ENCODE results near the gene OCA2. TPM values are rescaled to one million over a fixed set of nuclear protein-coding genes. Genes with fewer than 3 reads are reported as not detected.

The OCA2 gene
- total RNA-seq, 4 donors from 2014 or later, result 7.0 to 53.1 (median 20.4) TPM

DNA sequence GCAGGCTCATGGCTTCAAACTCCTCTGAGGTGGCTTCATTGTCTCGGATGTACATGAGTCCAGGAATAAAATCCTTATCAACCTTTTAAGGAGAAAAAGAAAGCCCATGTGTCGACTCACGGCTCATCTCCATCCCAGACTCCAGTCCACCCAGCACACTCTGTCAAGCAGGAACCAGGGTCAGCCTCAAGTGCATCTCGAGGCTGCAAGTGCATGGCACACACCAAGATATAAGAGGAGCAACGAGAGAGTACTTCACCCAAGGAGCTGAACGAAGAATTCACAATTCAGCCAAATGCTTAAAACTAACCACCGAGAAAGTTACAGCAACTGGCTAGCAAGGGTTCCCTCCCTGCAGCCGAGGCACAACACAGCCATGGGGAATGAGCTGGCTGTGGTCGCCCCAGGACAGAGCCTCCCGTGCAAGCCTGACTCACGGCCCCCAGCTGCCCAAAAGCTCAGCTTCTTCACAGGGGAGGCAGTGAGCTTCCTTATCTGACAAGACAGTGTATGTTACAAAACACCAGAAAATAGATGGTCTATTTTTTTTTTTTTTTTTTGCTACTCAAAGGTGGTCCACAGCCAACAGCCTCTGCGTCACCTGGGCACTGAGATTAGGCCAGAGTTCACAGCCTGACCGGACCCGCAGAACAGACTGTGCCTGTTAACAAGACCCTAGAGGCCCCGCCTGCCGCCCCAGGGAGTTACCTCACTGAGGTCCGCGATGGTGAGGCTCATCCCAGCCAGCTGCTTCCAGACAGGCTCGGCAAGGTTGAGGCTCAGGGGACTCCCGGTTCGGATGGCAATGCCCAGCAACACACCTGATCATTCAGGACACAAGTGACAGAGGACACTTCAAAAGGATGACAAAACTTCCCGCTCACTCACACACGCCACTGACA is 15.9 kb upstream of the OCA2 start:
- Histone ChIP-seq H3K9me3 (no peaks in the 10 kb centered on the region), H3K4me1 (no peaks in the 10 kb centered on the region), H3K27ac (no peak overlapping the region), H3K27me3 (no peaks in the 10 kb centered on the region), H3K36me3 (peaks cover 87% of the 10 kb centered on the region), H3K4me3 (no peak overlapping the region)
- TF ChIP-seq POLR2AphosphoS5 (IDR thresholded peaks at IDR 0.05), result no peak
- no peak for TF ChIP-seq POLR2A (IDR thresholded peaks at IDR 0.05)
- TF ChIP-seq EP300 (IDR thresholded peaks at IDR 0.05), result no peak
- no peak for TF ChIP-seq CTCF (IDR thresholded peaks at IDR 0.05)
- no peak for DNase-seq (ENCODE audit: low spot score in 2 of 2)
- WGBS, result 86% methylated on average over 23 of the region's 23 CpGs

DNA sequence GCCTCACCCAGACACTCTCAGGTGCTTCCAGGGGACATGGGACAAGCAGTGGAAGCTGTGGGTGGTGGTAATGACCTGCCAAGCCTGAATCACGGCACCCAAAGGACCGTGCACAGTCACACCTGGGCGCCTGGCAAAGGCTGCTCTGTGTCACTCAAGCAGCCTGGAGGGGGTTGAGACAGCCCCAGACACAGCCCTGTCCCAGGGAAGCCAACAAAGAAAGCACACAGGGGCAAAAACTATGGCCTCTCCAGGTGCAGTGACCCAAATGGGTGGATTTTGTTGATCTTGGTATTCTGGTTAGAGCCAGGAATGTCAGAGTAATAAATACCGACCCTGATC is 15.0 kb upstream of the OCA2 start:
- 82% methylated on average over 1 of the region's 4 CpGs for WGBS
- H3K27me3 ChIP-seq, result no peaks in the 10 kb centered on the region
- peaks cover 79% of the 10 kb centered on the region for H3K36me3 ChIP-seq
- H3K27ac ChIP-seq, result no peak overlapping the region
- DNase-seq (ENCODE audit: low spot score in 2 of 2), result no peak
- H3K4me3 ChIP-seq, result no peak overlapping the region
- TF ChIP-seq POLR2AphosphoS5 (IDR thresholded peaks at IDR 0.05) (no peak), CTCF (IDR thresholded peaks at IDR 0.05) (no peak), EP300 (IDR thresholded peaks at IDR 0.05) (no peak), POLR2A (IDR thresholded peaks at IDR 0.05) (no peak)
- no peaks in the 10 kb centered on the region for H3K9me3 ChIP-seq
- H3K4me1 ChIP-seq, result no peaks in the 10 kb centered on the region

- H3K4me1 ChIP-seq, result no peaks in the 10 kb centered on the region
- H3K27ac ChIP-seq, result no peak overlapping the region
- peaks cover 73% of the 10 kb centered on the region for H3K36me3 ChIP-seq
- 89% methylated on average over 12 of the region's 23 CpGs for WGBS
- H3K9me3 ChIP-seq, result no peaks in the 10 kb centered on the region
- H3K27me3 ChIP-seq, result no peaks in the 10 kb centered on the region
- no peak for TF ChIP-seq POLR2AphosphoS5 (IDR thresholded peaks at IDR 0.05)
- no peak for TF ChIP-seq CTCF (IDR thresholded peaks at IDR 0.05)
- H3K4me3 ChIP-seq, result no peak overlapping the region
- DNase-seq (ENCODE audit: low spot score in 2 of 2), result peak in 1 of 2 donors; percentile 24
Measured at GRCh38 chr15:28113394-28114113, 14.4 kb upstream of the OCA2 start.

DNA sequence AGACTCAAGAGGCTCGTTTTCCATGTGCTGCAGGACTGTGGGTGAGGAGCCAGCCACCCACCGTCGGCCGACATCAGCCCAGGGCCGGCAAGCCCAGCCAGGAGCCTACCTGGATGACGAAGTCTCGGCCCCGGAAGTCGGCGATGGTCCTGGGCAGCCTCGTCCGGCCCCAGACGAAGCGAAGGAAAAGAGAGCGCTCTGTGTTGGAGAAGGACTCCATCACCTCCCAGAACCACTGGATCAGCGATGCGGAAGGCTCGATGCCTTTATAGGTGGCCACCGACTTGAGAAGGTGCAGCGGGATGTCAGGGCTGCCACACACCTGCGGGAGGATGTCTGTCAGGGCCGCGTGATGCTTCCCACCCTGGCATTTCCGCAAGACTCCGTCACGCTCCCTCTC is 13.8 kb upstream of the OCA2 start:
- no peak overlapping the region for H3K27ac ChIP-seq
- TF ChIP-seq EP300 (IDR thresholded peaks at IDR 0.05), result no peak
- H3K9me3 ChIP-seq, result no peaks in the 10 kb centered on the region
- H3K36me3 ChIP-seq, result peaks cover 67% of the 10 kb centered on the region
- no peak overlapping the region for H3K4me3 ChIP-seq
- 96% methylated on average over 24 of the region's 26 CpGs for WGBS
- H3K27me3 ChIP-seq, result no peaks in the 10 kb centered on the region
- DNase-seq (ENCODE audit: low spot score in 2 of 2), result peak in 1 of 2 donors; percentile 44
- no peaks in the 10 kb centered on the region for H3K4me1 ChIP-seq

GRCh38 chr15:28112101-28112760 is 13.1 kb upstream of the OCA2 start:
- peaks cover 60% of the 10 kb centered on the region for H3K36me3 ChIP-seq
- peak in 1 of 2 donors; percentile 44 for DNase-seq (ENCODE audit: low spot score in 2 of 2)
- WGBS, result 93% methylated on average over 17 of the region's 20 CpGs

More at GRCh38 chr15:28112101-28112760, 13.1 kb upstream of the OCA2 start:
- Histone ChIP-seq H3K4me3 (no peak overlapping the region), H3K4me1 (peaks cover 6% of the 10 kb centered on the region), H3K27ac (no peak overlapping the region), H3K9me3 (no peaks in the 10 kb centered on the region), H3K27me3 (peaks cover 2% of the 10 kb centered on the region)
- no peak for TF ChIP-seq EP300 (IDR thresholded peaks at IDR 0.05)
- TF ChIP-seq CTCF (IDR thresholded peaks at IDR 0.05), result no peak
- no peak for TF ChIP-seq POLR2AphosphoS5 (IDR thresholded peaks at IDR 0.05)
- TF ChIP-seq POLR2A (IDR thresholded peaks at IDR 0.05), result no peak
